Activated naive CD4-positive, alpha-beta T cell (primary cell): ENCODE data around the gene NUP62.

Experiments used
- DNase-seq, 4 experiments: peaks; one replicate each; lab custom pipeline; 2025; lab: John Stamatoyannopoulos, UW

Gene NUP62

DNA sequence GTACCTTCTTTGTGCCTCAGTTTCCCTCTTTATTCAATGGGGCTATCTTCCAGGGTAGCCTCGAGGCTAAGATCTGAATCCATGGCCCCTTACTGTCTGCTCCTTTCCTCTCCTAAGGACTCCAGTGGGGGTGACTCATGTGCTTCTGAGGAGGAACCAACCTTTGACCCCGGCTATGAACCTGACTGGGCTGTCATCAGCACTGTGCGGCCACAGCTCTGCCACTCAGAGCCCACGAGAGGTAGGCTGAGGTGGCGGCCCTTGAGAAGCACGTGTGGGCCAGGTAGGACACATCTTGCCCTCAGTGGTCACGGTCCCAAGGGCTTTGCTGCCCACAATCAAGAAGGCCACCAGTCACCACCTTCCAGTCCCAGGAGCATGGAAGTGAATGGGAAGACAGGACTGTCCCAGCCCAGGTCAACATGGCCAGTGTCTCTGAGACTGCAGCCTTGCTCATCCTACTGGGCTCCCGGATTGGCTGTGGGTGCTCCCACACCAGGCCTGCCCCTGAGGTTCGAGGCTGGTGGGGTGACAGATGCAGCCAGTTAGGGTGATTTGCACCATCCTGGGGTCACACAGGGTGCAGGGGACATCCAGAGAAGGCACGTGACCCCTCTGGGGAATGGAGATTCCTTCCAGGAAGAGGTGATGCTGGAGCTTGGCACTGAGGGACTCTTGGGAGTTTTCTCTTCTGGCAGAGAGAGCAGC, 49.0 kb downstream of the NUP62 start:
- DNase-seq: no peak

DNA sequence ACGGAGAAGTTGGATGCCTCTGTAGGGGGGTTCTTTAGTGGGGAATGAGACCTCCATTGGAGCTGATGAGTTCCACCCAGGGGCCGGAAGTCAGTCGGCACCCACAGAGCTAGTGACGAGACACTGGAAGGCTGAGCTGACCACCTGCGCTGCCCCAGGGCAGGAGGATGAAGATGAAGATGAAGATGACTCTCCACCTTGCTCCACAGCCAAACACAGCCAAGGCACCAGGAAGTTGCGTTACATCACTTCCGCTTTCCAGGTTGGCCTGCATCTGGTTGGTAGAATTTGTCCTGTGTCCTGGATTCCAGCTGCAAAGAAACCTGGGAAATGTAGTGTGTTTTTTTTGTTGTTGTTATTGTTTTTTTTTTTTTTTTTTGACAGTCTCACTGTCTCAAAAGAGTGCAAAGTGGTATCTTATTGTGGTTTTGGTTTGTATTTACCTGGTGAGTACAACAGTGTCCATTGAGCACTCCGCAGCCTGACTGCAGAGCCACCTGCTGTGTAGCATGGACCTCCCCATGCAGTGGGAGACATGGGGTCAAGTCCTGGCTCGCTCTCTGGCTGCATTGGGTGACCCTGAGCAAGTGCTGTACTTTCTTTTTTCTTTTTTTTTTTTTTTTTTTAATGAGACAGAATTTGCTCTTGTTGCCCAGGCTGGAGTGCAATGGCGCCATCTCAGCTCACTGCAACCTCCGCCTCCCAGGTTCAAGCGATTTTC, 49.9 kb downstream of the NUP62 start:
- no peak for DNase-seq

DNA sequence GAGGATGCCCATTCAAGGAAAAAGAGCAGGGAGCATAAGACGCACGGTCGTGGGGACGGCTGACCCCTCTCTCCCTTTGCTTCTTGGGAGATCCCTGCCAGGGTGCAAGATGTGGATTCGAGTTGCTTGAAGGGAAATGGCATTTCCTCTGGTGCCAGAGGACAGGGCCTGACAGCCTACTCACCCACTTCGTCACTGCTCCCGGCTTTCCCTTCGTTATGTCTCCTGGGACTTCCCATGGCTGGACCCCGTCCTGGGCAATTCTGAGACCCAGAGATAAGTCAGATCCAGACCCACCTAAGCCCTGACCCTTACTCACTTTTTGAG, 50.6 kb downstream of the NUP62 start:
- DNase-seq: no peak

DNA sequence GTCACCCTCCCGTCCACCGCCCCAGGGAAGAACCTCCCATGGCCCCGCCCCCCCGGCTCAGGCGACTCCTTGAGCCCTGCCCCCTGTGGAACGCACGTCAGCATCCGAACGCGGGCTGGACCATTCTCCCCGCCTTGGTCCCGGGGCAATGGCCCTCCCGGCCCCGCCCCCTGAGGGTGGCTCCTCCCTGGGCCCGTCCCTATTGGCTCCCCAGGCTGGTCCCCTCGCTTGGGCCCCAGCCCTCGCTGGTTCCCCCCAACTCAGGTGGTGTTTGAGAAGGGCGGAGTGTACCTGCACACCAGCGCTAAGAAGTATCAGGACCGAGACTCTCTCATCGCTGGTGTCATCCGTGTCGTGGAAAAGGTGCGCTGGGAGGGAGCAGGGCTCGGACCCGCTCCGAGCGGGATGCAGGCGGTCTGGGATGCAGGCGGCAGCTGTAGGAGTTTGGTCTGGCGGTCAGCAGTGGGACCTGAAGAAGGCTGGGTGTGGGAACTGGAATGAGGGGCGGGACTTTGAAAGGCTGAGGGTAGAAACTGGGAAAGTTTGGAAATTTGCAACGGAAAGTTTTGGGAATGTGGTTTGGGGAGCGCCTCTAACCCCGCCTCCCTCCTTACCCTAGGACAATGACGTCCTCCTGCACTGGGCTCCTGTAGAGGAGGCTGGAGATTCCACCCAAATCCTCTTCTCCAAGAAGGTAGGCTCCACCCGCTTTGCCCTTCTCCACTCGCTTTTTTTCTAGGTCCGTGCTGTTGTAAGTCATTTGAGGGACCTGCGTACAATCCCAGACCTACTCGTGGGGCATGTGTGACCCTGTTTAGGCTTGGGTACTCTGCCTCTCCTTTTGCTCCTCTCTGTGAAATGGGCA, 51.2 kb downstream of the NUP62 start:
- peak; percentile 94 to 97 (median 96) for DNase-seq

DNA sequence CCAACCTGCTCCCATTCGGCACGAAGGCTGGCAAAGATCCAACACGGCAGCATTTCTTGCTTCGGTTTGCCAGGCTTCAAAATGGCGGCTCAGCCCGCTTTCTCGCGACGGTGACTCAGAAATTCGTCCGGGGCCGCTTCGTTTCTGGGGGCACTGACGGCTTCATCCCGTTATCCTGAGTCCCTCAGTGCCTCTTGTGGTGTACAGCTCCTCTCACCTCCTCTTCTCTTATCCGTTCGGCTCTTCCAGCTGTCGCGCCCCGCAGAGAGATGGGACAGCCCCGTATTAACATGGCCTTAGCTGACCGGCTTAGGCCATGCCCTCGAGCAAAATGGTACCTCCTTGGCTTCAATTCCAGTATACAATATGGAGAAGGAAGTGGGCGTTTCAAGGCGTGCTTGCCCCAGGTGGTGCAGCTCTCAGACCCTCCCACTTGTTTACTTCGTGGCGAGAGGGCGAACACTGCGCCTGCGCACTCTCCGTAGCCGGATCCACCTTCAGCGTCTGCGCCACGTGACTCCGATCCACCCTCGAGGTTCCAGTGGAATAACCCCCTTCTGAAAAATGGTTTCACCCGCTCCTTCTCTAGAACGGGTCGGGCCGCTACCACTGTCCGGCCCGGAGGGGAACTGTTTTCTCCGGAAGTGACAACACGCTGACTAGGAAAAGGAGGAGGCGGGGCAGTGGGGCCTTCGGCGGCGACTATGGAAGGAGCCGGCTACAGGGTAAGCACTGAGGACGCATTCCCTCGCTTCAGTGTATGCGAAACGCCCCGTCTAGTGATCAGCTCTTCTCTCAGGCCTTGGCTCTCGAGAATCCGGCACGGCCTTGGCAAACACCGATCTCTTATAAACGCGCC, 52.1 kb downstream of the NUP62 start, which contains the start of the genes AKT1S1 and TBC1D17:
Gene AKT1S1, minus strand, starts transcription at position 336 of the 859 bp plus-strand sequence. CDS start 4,060 bp downstream, outside the sequence.
Gene TBC1D17, plus strand, starts transcription at position 683 of the 859 bp plus-strand sequence. Its CDS starts 22 bp downstream, at position 705.
- peak; percentile 87 to 97 (median 96) for DNase-seq

DNA sequence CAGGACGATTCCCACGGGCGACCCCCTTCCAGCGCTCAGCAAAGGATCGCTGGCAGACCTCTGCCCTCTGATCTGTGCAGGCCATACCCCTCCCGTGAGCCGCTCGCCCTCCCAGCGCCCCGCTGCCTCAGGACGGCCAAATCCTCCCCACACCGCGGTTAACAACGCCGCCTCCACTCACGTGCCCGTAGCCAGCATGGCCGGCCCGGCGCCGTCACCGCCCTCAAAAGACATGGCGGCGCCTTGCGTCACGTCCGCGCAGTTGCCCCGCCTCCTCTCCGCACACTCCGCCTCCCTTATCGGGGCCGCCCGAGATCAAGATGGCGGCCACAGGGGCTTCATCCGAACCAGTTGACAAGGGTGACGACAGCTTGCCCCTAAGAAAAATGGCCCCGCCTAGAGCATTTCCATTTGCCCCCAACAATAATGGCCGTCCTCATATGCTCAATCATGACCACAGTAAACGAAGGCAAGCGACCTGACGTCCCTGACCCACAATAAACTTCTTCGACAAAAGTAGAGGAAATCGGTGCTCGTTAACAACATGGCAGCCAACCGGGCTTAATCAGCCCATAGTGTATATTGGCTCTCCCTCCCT, 52.8 kb downstream of the NUP62 start:
- DNase-seq: peak; percentile 85 to 97 (median 92)

DNA sequence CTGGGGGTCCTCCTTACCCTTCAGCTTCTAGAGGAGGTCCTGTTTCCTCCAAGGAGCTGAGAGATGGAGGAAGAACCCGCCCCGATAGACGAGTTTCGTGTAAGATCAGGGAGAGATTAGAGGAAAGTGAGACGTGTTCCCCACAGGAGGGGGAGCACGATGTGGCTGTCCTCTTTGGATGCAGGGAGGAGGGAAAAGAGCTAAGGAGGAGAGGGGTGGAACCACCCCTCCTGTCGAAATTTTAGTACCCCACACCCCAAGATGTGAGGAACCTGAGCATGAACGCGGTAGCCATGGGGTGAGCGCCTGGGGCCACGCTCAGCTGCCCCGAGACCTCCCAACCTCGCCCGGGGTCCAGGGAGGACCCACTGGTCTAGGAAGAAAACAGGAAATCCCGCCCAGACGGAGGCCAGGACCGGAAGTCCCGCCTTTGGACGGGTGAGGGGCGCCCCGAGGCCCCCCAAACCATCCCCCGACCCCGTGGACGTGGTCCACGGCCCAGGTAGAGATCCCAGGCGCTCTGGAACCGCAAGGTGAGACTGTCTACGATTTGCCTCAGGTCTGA, 53.4 kb downstream of the NUP62 start:
- peak; percentile 41 to 51 (median 46) for DNase-seq

DNA sequence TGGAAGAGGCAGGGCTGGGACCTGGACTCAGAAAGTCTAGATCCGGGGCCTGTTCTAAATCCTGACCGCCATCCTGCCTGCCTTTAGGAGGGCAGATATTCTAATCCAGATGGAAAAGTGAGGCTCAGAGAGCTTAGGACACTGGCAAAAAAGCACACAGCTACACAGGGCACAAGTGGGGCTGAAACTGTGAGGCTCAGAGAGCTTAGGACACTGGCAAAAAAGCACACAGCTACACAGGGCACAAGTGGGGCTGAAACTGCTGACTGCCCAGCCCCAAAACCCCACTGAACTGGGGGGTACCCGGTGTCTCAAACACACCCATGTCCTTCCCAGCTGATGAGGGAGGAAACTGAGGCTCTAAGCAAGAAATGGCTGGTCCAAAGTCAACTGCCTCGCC, 54.1 kb downstream of the NUP62 start:
- DNase-seq: no peak

DNA sequence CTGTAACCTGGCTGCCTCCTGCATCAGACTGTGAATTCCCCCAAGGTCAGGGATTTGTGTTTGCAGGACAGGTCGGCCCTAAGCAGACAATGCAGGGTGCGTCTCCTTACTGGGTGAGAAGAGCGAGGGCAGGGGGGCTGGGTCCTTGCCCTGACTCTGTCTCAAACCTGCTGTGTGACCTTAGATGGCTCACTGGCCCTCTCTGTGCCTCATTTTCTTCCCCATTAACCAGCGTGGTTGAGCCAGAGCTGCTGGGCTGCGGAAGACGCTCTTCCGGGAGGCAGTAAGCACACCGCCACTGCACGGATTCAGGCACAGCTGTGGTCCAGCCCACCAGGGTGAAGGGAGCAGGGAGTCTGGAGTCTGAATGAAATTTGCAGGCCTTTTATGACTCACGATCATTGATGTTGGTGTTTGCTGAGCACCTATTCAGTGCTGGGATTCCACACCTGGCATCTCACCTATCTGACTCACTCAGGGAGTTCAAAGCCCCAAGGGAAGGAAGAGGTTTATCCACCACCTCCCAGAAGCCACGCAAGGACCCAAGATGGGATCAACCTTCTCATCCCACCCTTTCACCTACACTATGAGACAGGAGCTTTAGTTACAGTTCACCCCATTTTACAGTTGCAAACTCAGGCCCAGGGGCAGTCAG, 54.7 kb downstream of the NUP62 start:
- DNase-seq: no peak

DNA sequence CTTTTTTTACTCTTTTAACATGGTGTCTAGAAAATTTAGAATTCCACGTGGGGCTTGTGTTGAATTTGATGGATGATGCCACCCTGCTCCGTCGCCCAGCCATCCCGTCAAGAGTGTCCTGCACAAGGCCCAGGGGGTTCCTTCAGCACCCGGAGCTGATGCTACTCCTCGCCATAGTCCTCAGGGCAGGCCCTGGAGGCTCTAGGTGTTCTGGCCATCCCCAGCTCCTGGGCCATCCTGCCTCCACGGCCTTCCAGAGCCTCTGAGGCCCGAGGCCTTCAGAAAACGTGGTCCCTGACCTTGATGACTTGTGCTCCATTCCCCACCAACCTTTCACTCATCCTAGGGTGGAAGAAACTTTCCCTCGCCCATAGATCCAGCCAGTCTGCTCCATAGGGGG, 55.5 kb downstream of the NUP62 start:
- no peak for DNase-seq

DNA sequence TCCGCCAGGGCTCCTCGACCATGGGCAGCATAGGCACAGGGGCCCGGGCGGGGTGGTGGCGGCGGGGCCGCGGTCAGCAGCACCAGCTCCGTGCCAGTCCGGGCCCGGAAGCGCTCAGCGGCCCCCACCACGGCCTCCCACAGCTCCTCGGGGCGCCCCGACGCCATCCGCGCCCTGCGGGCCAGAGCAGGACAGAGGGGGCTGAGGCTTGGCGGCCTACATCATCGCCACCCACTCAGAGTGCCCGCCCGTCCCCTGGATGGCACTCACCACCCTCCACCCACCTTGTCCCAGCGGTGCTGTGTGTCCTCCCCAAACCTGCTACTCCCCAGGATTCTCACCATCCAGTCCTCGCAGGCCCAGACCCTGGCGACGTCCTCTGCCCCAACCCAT, 56.2 kb downstream of the NUP62 start:
- no peak for DNase-seq

DNA sequence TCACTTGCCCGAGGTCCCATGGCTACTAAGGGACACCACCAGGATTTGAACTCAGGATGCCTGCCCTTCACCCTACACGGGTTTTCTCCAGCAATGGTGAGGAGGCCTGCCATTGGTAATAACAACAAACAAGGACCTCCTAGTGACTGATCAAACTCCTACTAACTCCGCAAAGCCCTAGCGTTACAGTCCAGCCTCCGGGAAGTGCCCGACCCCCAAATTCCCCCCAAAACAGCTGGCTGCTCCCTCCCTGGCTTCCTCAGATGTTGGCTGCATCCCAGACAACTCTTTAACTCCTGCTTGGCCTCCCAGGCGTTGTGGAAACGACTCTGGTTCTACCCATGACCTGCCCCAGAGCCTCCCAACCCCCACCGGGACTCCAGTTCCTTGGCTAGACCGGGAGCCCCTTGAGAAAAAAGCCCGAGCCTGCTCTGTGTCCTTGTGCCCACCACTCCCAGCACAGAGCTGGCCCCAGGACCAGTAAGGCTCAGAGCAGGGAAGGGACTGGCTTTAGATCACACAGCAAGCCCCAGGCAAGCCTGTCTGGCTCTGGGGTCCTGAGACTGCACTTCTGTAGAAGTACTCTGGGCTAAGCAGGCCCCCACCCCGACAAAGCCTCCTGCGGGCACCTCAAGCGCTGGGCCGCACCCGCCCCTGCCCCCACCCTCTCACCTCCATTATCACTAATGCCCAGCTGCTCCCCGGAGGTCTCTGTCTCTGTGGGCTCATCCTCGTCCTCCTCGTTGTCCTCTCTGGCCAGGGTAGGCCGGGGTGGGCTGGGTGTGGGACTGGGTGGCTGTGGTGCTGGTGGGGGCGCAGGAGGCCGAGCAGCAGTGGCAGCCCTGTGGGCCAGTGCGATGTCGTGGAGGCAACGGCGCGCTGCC, 56.8 kb downstream of the NUP62 start:
- no peak for DNase-seq

DNA sequence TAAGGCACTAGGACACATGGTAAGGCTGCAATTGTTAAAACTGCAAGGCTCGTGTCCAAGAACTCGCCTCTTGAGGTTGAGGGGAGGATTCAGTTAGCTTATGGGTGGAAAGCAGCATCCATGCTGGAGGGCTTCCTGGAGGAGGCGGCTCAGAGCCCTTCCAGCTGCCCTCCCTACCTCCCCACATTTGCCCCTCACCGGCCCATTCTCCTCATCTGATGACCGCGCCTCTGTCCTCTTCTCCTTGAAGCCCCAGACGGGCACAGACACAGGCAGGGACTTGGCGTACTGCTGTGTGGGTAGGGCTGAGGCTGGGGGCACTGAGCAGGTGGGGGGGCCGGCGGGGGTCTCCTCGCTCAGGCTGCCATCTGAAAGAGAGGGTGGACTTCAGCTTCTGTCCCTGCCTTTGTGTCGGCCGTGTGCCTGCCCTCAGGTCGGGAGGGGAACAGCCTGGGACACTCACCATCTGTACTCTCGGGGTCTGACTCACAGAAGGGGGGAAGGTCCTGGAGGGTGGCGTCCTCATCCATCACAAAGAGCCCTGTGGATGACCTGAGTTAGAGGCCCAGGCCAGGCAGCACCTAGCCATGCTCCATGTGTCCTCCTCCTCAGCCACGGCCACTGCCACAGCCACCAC, 57.8 kb downstream of the NUP62 start:
- DNase-seq: no peak

DNA sequence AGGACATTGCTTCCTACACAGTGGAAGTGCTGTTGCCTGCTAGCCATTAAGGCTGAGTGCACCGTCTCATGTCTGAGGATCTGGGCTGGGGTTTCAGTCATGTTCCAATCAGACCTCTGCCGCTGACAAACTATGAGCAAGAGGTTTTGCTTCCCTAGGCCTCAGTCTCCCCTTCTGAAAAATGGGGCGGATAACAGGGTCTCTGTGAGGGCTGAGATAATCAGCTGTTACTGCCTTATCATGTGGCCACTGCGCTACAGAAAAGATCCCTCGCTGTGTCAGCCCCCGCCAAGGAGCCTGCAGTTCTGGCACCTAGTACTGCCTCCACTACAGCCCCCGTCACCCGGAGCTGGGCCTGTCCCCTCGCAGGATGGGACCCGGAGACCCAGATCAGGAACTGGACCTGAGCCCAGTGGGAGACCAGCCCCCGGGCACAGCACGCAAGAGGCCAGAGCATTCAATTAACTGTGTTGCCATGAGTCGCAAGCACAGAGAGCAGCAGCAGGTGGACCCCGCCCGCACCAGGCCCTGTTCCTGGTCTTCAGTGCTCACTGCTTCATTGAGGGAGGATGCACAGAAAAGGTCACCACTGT, 58.9 kb downstream of the NUP62 start:
- DNase-seq: no peak

DNA sequence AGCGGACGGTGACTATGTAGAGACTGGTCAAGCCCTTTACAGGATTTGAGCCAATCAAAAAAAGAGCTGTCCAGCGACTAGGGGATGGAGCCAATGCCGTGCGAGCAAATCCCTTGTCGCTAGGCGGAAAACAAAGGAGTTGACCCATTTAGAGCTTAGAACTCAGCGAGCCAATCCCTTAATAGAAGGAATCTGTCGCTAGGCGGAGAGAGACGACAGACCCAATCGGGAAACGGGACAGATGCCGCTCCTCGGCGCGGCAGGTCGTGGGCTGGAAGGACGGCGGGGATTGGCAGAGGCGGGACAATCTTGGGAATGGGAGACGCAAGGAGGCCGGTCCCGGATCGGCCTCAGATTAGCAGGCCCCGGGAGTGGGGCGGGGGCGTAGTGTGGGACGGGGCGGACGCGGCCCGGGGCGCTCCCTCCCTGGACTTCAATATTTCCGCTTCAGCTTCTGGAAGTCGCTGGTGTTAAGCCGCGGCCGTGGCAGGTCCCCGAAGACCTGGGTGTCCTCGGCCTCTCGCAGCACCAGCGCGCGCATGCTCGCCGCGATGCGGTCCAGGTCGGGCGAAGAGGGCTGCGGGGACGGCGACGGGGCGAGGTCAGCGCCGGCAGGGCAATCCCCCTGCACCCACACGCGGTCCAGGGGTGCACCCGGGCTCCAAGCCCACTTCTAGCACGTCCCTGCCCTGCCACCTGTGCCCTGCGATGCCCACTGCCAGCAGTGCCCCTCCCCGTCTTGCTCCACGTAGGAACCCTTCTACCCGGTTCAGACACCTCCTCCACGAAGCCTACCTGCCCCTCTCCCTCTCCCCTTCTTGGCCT, 59.6 kb downstream of the NUP62 start:
- DNase-seq: peak; percentile 68 to 78 (median 70)

DNA sequence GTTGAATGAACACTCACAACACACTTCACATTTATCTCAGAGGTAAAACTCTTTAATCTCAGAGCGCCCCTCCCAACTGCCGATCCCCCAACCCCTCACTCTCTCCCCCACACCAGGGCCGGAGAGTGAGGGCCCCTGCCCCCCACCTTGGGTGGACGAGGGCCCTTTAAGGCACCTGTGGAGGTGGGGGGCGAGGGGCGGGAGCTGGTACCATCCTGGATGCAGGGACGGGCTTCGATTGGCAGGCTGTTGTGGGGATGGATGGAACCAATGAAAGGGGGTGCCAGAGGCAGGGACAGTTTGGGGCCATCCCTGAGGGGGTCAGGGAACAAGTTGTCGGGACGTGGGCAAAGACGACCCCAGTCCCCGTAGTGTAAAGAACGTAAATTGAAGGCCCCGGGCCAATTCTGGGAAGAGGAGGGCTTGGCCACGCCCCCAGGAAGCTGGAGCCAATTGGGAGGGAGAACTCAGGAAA, 60.3 kb downstream of the NUP62 start:
- no peak for DNase-seq
